Endothelial cell of umbilical vein (primary cell): ENCODE measurements around the gene PROC.

ENCODE experiments used
- EZH2 ChIP-seq: IDR thresholded peaks from 2 replicates; pipeline ENCODE4 v1.6.1; 2012; ENCODE audit warnings: borderline replicate concordance, low read depth, mild to moderate bottlenecking, moderate library complexity, low read length, inconsistent platforms; ENCODE audit not compliant: severe bottlenecking
- FOS ChIP-seq: IDR thresholded peaks from 2 replicates; pipeline ENCODE4 v1.6.1; 2011; ENCODE audit warnings: mild to moderate bottlenecking, low read length, moderate library complexity, borderline replicate concordance; ENCODE audit not compliant: insufficient read depth
- GATA2 ChIP-seq: IDR thresholded peaks from 2 replicates; pipeline ENCODE4 v1.7.0; 2011; ENCODE audit warnings: low read depth, mild to moderate bottlenecking, moderate library complexity, mixed read lengths, low read length; ENCODE audit not compliant: insufficient read length, insufficient read depth
- MAX ChIP-seq: IDR thresholded peaks from 2 replicates; pipeline ENCODE4 v1.6.1; 2011; ENCODE audit not compliant: insufficient read depth, insufficient read length
- MYC ChIP-seq: IDR thresholded peaks from one replicate; pipeline ENCODE4 v1.6.1; 2011; ENCODE audit warnings: mild to moderate bottlenecking, low read depth, low read length
- POLR2A ChIP-seq: IDR thresholded peaks from 2 replicates; pipeline ENCODE4 v1.6.1; 2012; ENCODE audit warnings: low read depth, mild to moderate bottlenecking, control low read depth, low read length
- POLR2AphosphoS5 ChIP-seq: IDR thresholded peaks from 2 replicates; pipeline ENCODE4 v1.6.1; 2012; ENCODE audit warnings: low read depth, mild to moderate bottlenecking, control low read depth, low read length, moderate library complexity; ENCODE audit not compliant: insufficient read depth
- TF ChIP-seq, protein P1 (sequence below), 2 donors: IDR thresholded peaks; 1 replicate in 1 of 2; 2 replicates in 1 of 2; pipeline ENCODE4 v1.5.1; 2011; ENCODE audit warnings: low read length in 2 of 2, mild to moderate bottlenecking in 2 of 2, moderate library complexity in 2 of 2, control low read depth in 1 of 2, inconsistent platforms in 1 of 2, low read depth in 1 of 2; ENCODE audit not compliant: insufficient read depth in 1 of 2; ENCODE audit errors: extremely low read depth in 1 of 2

DNA sequence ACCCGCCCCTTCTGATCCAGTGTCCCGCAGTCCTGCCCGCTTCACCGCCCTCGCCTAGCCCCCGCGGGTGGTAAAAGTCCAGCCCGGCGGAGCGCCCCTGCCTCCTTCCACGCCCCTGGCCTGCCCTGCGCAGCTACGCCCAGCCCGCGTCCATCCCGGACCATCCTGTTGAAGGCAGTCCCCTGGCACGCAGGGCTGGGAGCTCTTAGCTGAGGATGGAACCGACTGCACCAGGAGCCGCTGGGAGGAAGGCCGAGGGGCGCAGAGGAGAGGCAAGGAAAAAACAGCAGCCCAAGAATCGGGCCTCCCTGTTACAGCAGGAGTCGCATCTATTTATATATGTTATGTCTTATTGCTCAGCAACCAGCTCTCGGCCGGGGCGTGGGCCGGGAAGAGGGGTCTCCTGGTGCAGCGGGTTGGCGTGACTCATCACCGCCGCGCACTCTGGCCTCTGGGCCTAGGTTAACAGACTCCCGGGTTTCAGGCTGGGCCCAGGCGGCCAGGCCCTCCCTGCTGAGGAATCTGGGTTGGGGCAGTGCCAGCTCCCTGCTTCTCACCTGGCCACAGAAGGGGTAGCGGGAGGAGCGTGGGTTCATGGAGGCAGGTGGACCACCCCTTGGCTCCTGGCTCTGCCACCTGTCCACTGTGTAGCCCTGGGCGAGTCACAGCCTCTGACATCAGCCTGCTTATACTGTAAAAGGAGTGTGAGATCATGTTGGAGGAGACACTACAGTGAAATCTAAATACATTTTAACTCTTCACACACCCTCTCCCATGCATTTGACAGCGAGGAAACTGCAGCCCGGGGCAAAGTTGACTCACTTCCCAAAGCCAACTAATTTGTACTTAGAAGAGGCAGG lies 17.1 kb upstream of the PROC start:
- TF ChIP-seq EZH2 (no peak), POLR2AphosphoS5 (no peak), MAX (no peak), POLR2A (no peak), GATA2 (no peak), MYC (no peak), FOS (peak; percentile 55)
- TF ChIP-seq, protein P1, sequence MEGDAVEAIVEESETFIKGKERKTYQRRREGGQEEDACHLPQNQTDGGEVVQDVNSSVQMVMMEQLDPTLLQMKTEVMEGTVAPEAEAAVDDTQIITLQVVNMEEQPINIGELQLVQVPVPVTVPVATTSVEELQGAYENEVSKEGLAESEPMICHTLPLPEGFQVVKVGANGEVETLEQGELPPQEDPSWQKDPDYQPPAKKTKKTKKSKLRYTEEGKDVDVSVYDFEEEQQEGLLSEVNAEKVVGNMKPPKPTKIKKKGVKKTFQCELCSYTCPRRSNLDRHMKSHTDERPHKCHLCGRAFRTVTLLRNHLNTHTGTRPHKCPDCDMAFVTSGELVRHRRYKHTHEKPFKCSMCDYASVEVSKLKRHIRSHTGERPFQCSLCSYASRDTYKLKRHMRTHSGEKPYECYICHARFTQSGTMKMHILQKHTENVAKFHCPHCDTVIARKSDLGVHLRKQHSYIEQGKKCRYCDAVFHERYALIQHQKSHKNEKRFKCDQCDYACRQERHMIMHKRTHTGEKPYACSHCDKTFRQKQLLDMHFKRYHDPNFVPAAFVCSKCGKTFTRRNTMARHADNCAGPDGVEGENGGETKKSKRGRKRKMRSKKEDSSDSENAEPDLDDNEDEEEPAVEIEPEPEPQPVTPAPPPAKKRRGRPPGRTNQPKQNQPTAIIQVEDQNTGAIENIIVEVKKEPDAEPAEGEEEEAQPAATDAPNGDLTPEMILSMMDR (IDR thresholded peaks at IDR 0.05; ENCODE audit: extremely low read depth in 1 of 2, insufficient read depth in 1 of 2, low read depth in 1 of 2, low read length in 2 of 2) = no peak
